Measurements from ENCODE around the gene HOXA7.

The HOXA7 gene

GRCh38 chr7:27113991-27114769 is 42.3 kb downstream of the HOXA7 start:
- H3K4me1 ChIP-seq (ENCODE audit: control insufficient read depth, insufficient read depth, low read length), result peaks cover 2% of the 10 kb centered on the region; the same call in 1 of the 2 replicates
- peaks cover 94% of the 10 kb centered on the region for H3K27me3 ChIP-seq (ENCODE audit: control insufficient read depth, insufficient read depth, low read length)
- no peaks in the 10 kb centered on the region for H3K9me3 ChIP-seq (ENCODE audit: control insufficient read depth, insufficient read depth, low read length)
- no CpG with 5 or more reads among the region's 26 CpGs for WGBS (ENCODE audit: insufficient coverage, insufficient read length)
- H3K27ac ChIP-seq (ENCODE audit: low read length), result no peak overlapping the region
- no peaks in the 10 kb centered on the region for H3K36me3 ChIP-seq (ENCODE audit: control insufficient read depth, insufficient read depth, low read length)
- H3K4me3 ChIP-seq (ENCODE audit: low read length), result no peak overlapping the region
- DNase-seq (ENCODE audit: low read depth, low spot score), result no peak

- H3K27ac ChIP-seq (ENCODE audit: low read length), result no peak overlapping the region
- no peak for DNase-seq (ENCODE audit: low read depth, low spot score)
- peaks cover 2% of the 10 kb centered on the region; the same call in 1 of the 2 replicates for H3K4me1 ChIP-seq (ENCODE audit: control insufficient read depth, insufficient read depth, low read length)
- no CpG with 5 or more reads among the region's 57 CpGs for WGBS (ENCODE audit: insufficient coverage, insufficient read length)
- no peaks in the 10 kb centered on the region for H3K9me3 ChIP-seq (ENCODE audit: control insufficient read depth, insufficient read depth, low read length)
- H3K4me3 ChIP-seq (ENCODE audit: low read length), result peak overlapping the region; percentile 9; the same call in 1 of the 2 replicates
- no peaks in the 10 kb centered on the region for H3K36me3 ChIP-seq (ENCODE audit: control insufficient read depth, insufficient read depth, low read length)
- peaks cover 94% of the 10 kb centered on the region for H3K27me3 ChIP-seq (ENCODE audit: control insufficient read depth, insufficient read depth, low read length)
These were observed 43.2 kb downstream of the HOXA7 start for GRCh38 chr7:27112955-27113949.

GRCh38 chr7:27112361-27112760 is 44.1 kb downstream of the HOXA7 start:
- peaks cover 4% of the 10 kb centered on the region; the same call in 1 of the 2 replicates for H3K4me1 ChIP-seq (ENCODE audit: control insufficient read depth, insufficient read depth, low read length)
- no peaks in the 10 kb centered on the region for H3K9me3 ChIP-seq (ENCODE audit: control insufficient read depth, insufficient read depth, low read length)
- H3K36me3 ChIP-seq (ENCODE audit: control insufficient read depth, insufficient read depth, low read length), result no peaks in the 10 kb centered on the region
- WGBS (ENCODE audit: insufficient coverage, insufficient read length), result no CpG with 5 or more reads among the region's 4 CpGs
- H3K27ac ChIP-seq (ENCODE audit: low read length), result no peak overlapping the region
- DNase-seq (ENCODE audit: low read depth, low spot score), result no peak
- H3K4me3 ChIP-seq (ENCODE audit: low read length), result no peak overlapping the region
- peaks cover 94% of the 10 kb centered on the region for H3K27me3 ChIP-seq (ENCODE audit: control insufficient read depth, insufficient read depth, low read length)

GRCh38 chr7:27111751-27112277 is 44.7 kb downstream of the HOXA7 start:
- Histone ChIP-seq H3K27ac (ENCODE audit: low read length) (no peak overlapping the region), H3K4me3 (ENCODE audit: low read length) (no peak overlapping the region), H3K27me3 (ENCODE audit: control insufficient read depth, insufficient read depth, low read length) (peaks cover 92% of the 10 kb centered on the region), H3K4me1 (ENCODE audit: control insufficient read depth, insufficient read depth, low read length) (peaks cover 4% of the 10 kb centered on the region; the same call in 1 of the 2 replicates), H3K36me3 (ENCODE audit: control insufficient read depth, insufficient read depth, low read length) (no peaks in the 10 kb centered on the region), H3K9me3 (ENCODE audit: control insufficient read depth, insufficient read depth, low read length) (no peaks in the 10 kb centered on the region)
- DNase-seq (ENCODE audit: low read depth, low spot score), result no peak
- no CpG with 5 or more reads among the region's 4 CpGs for WGBS (ENCODE audit: insufficient coverage, insufficient read length)

GRCh38 chr7:27111042-27111750 is 45.3 kb downstream of the HOXA7 start:
- Histone ChIP-seq H3K27me3 (ENCODE audit: control insufficient read depth, insufficient read depth, low read length) (peaks cover 92% of the 10 kb centered on the region), H3K36me3 (ENCODE audit: control insufficient read depth, insufficient read depth, low read length) (no peaks in the 10 kb centered on the region), H3K4me1 (ENCODE audit: control insufficient read depth, insufficient read depth, low read length) (peaks cover 6% of the 10 kb centered on the region; the same call in 1 of the 2 replicates), H3K27ac (ENCODE audit: low read length) (no peak overlapping the region), H3K4me3 (ENCODE audit: low read length) (no peak overlapping the region), H3K9me3 (ENCODE audit: control insufficient read depth, insufficient read depth, low read length) (no peaks in the 10 kb centered on the region)
- no peak for DNase-seq (ENCODE audit: low read depth, low spot score)
- no CpG with 5 or more reads among the region's 6 CpGs for WGBS (ENCODE audit: insufficient coverage, insufficient read length)

GRCh38 chr7:27110186-27111031 is 46.1 kb downstream of the HOXA7 start:
- H3K4me3 ChIP-seq (ENCODE audit: low read length), result peak overlapping the region; percentile 21; the same call in 1 of the 2 replicates

GRCh38 chr7:27109466-27110185 is 46.8 kb downstream of the HOXA7 start:
- peaks cover 92% of the 10 kb centered on the region for H3K27me3 ChIP-seq (ENCODE audit: control insufficient read depth, insufficient read depth, low read length)
- no peak overlapping the region for H3K4me3 ChIP-seq (ENCODE audit: low read length)
- H3K27ac ChIP-seq (ENCODE audit: low read length), result no peak overlapping the region
- H3K36me3 ChIP-seq (ENCODE audit: control insufficient read depth, insufficient read depth, low read length), result no peaks in the 10 kb centered on the region
- no peak for DNase-seq (ENCODE audit: low read depth, low spot score)
- no peaks in the 10 kb centered on the region for H3K9me3 ChIP-seq (ENCODE audit: control insufficient read depth, insufficient read depth, low read length)
- peaks cover 6% of the 10 kb centered on the region; the same call in 1 of the 2 replicates for H3K4me1 ChIP-seq (ENCODE audit: control insufficient read depth, insufficient read depth, low read length)
- no CpG with 5 or more reads among the region's 4 CpGs for WGBS (ENCODE audit: insufficient coverage, insufficient read length)

More at GRCh38 chr7:27110186-27111031, 46.1 kb downstream of the HOXA7 start:
- no peak for DNase-seq (ENCODE audit: low read depth, low spot score)
- WGBS (ENCODE audit: insufficient coverage, insufficient read length), result no CpG with 5 or more reads among the region's 66 CpGs
- H3K9me3 ChIP-seq (ENCODE audit: control insufficient read depth, insufficient read depth, low read length), result no peaks in the 10 kb centered on the region
- no peak overlapping the region for H3K27ac ChIP-seq (ENCODE audit: low read length)
- H3K27me3 ChIP-seq (ENCODE audit: control insufficient read depth, insufficient read depth, low read length), result peaks cover 92% of the 10 kb centered on the region
- no peaks in the 10 kb centered on the region for H3K36me3 ChIP-seq (ENCODE audit: control insufficient read depth, insufficient read depth, low read length)
- H3K4me1 ChIP-seq (ENCODE audit: control insufficient read depth, insufficient read depth, low read length), result peaks cover 6% of the 10 kb centered on the region; the same call in 1 of the 2 replicates

GRCh38 chr7:27108390-27109127 is 47.9 kb downstream of the HOXA7 start:
- no CpG with 5 or more reads among the region's 41 CpGs for WGBS (ENCODE audit: insufficient coverage, insufficient read length)
- peaks cover 97% of the 10 kb centered on the region for H3K27me3 ChIP-seq (ENCODE audit: control insufficient read depth, insufficient read depth, low read length)

More at GRCh38 chr7:27108390-27109127, 47.9 kb downstream of the HOXA7 start:
- Histone ChIP-seq H3K27ac (ENCODE audit: low read length) (no peak overlapping the region), H3K4me1 (ENCODE audit: control insufficient read depth, insufficient read depth, low read length) (peaks cover 6% of the 10 kb centered on the region; the same call in 1 of the 2 replicates), H3K9me3 (ENCODE audit: control insufficient read depth, insufficient read depth, low read length) (no peaks in the 10 kb centered on the region), H3K4me3 (ENCODE audit: low read length) (no peak overlapping the region; the same call in 1 of the 2 replicates), H3K36me3 (ENCODE audit: control insufficient read depth, insufficient read depth, low read length) (no peaks in the 10 kb centered on the region)
- DNase-seq (ENCODE audit: low read depth, low spot score), result no peak
